K562 (cell line): Measurements from ENCODE around the gene TGFBR3L. TPM values are rescaled to one million over a fixed set of nuclear protein-coding genes. Genes with fewer than 3 reads are reported as not detected.

Experiments used
- ATAC-seq: fragments of 200-7000 bp; cut with Tn5 transposase; 3 replicates; pipeline ENCODE4 v1.9.1; 2020; ENCODE audit warnings: moderate library complexity
- BruUV-seq: library from RNA; stranded (reverse); fragments of 400-500 nt; replicated peaks from 2 replicates; lab custom pipeline; 2021; lab: Mats Ljungman, UMichigan
- CTCF ChIA-PET: fragments of 300-600 bp; formaldehyde crosslinking; extraction: SDS; loops from one replicate; lab custom pipeline; 2021; ENCODE audit warnings: low intra/inter-chr PET ratio; lab: Yijun Ruan, JAX
- POLR2A ChIA-PET: fragments of 300-600, 350-650 bp; sonication (Branson Sonifier 250); formaldehyde crosslinking; extraction: SDS; loops from one replicate; lab custom pipeline; 2021; ENCODE audit warnings: antibody characterized with exemption, inconsistent platforms; lab: Yijun Ruan, JAX
- DNase-seq, 4 experiments: peaks; one replicate each; pipeline versions ENCODE4 v3.0.0 to v3.0.0-alpha.2; 2011 to 2018; ENCODE audit warnings: low spot score in 3 of 4, mixed read lengths in 3 of 4; ENCODE audit errors: extremely low read depth in 1 of 4
- FAIRE-seq: peaks from 2 replicates; lab custom pipeline; 2011; peaks lifted over from hg19 to GRCh38; lab: Jason Lieb, UNC
- H2AFZ ChIP-seq: 2 replicates; pipeline ENCODE4 v1.6.0; 2011; ENCODE audit warnings: low read depth, low read length, control low read depth, inconsistent platforms
- H3K27ac ChIP-seq: fragments of 200-600 bp; 3 replicates; pipeline ENCODE4 v1.8.0; 2011; ENCODE audit warnings: low read depth, mild to moderate bottlenecking, control low read depth, inconsistent platforms, low read length, moderate library complexity, mixed read lengths; ENCODE audit errors: extremely low read depth
- H3K27me3 ChIP-seq, 2 experiments: fragments of 300-600 bp in 1 of 2; 2 replicates in 1 of 2; 3 replicates in 1 of 2; pipeline versions ENCODE4 v1.6.0 to v1.8.0; 2011; ENCODE audit warnings: inconsistent platforms in 2 of 2, low read length in 2 of 2, mild to moderate bottlenecking in 1 of 2, mixed read lengths in 1 of 2, moderate library complexity in 1 of 2; ENCODE audit not compliant: control insufficient read depth in 2 of 2, insufficient read depth in 2 of 2
- H3K36me3 ChIP-seq: fragments of 300-600 bp; 3 replicates; pipeline ENCODE4 v1.8.0; 2011; ENCODE audit warnings: mild to moderate bottlenecking, low read length, inconsistent platforms; ENCODE audit not compliant: control insufficient read depth, insufficient read depth
- H3K4me1 ChIP-seq, 2 experiments: fragments of 200-600 bp in 1 of 2; replicated peaks in 1 of 2; 2 replicates in 1 of 2; 3 replicates in 1 of 2; pipeline versions ENCODE4 v1.5.1 to v1.8.0; 2011; ENCODE audit warnings: inconsistent platforms in 2 of 2, low read length in 2 of 2, mild to moderate bottlenecking in 1 of 2, mixed read lengths in 1 of 2, moderate library complexity in 1 of 2; ENCODE audit not compliant: control insufficient read depth in 2 of 2, insufficient read depth in 2 of 2
- H3K4me2 ChIP-seq: 2 replicates; pipeline ENCODE4 v1.6.1; 2011; ENCODE audit warnings: low read length, control low read depth, inconsistent platforms, mixed read lengths; ENCODE audit not compliant: insufficient read depth
- H3K4me3 ChIP-seq: fragments of 200-600 bp; sonication (generic), shearing (Covaris generic); 2 replicates; pipeline ENCODE4 v1.5.1; 2016; ENCODE audit warnings: control low read depth, inconsistent platforms
- H3K79me2 ChIP-seq: fragments of 200-600 bp; 3 replicates; pipeline ENCODE4 v1.8.0; 2011; ENCODE audit warnings: low read length, inconsistent platforms; ENCODE audit not compliant: control insufficient read depth, insufficient read depth
- H3K9ac ChIP-seq, 2 experiments: 2 replicates each; pipeline versions ENCODE4 v1.6.0 to v1.6.1; 2011; ENCODE audit warnings: low read depth in 2 of 2, low read length in 2 of 2, control low read depth in 1 of 2, inconsistent platforms in 1 of 2, mild to moderate bottlenecking in 1 of 2, mixed read lengths in 1 of 2; ENCODE audit not compliant: insufficient read depth in 1 of 2
- H3K9me1 ChIP-seq: one replicate; pipeline ENCODE4 v1.6.0; 2011; ENCODE audit warnings: inconsistent platforms, mild to moderate bottlenecking, low read length, moderate library complexity; ENCODE audit not compliant: control insufficient read depth, insufficient read depth
- H3K9me3 ChIP-seq: replicated peaks from 2 replicates; pipeline ENCODE4 v1.5.1; 2011; ENCODE audit warnings: low read depth, low read length, inconsistent platforms; ENCODE audit not compliant: control insufficient read depth, insufficient read depth
- H4K20me1 ChIP-seq: replicated peaks from 2 replicates; pipeline ENCODE4 v1.6.1; 2011; ENCODE audit warnings: low read length, inconsistent platforms, mixed read lengths; ENCODE audit not compliant: control insufficient read depth, insufficient read depth
- HNRNPK ChIP-seq: fragments of 200-400 bp; formaldehyde crosslinking; IDR thresholded peaks from one replicate; pipeline ENCODE4 v1.6.1; 2018; ENCODE audit warnings: mild to moderate bottlenecking, low read depth, low read length; ENCODE audit not compliant: poor library complexity, severe bottlenecking
- RBFOX2 ChIP-seq: fragments of 200-400 bp; formaldehyde crosslinking; IDR thresholded peaks from 2 replicates; pipeline ENCODE4 v1.6.1; 2017; ENCODE audit warnings: low read depth, mild to moderate bottlenecking, low read length, moderate library complexity
- ZNF121 ChIP-seq: sonication (generic); formaldehyde crosslinking; conservative IDR thresholded peaks from 2 replicates; pipeline ENCODE4 v1.8.0; 2022; ENCODE audit warnings: missing genetic modification reagents
- WGBS: fragments of 100-300 bp; shearing (Covaris generic); methylation state at CpG from one replicate; pipeline ENCODE4 v1.1.6; 2016; ENCODE audit warnings: low coverage, mixed read lengths; ENCODE audit not compliant: insufficient coverage; ENCODE audit errors: missing lambda C conversion rate; 5-methylcytosine and 5-hydroxymethylcytosine counted together
- in situ Hi-C: fragments of 300-500 bp; cut with MboI; formaldehyde crosslinking; loops from 4 replicates; pipeline ENCODE4 v1.15.0; 2018; ENCODE audit warnings: inconsistent platforms, mixed read lengths
- intact Hi-C: fragments of 100-400 bp; cut with micrococcal nuclease; formaldehyde crosslinking; loops from 2 replicates; pipeline ENCODE4 v1.14.2; 2022
- polyA plus RNA-seq, 8 experiments: library from polyadenylated mRNA; depleted of rRNA in 4 of 8; stranded (reverse) in 5 of 8; unstranded in 3 of 8; fragments of >200 nt; fragmentation: Nextera tagmentation in 2 of 8; fragmentation: Illumina TruSeq in 1 of 8; extraction: Ambion mirVana in 2 of 8; extraction: Trizol in 1 of 8; gene quantifications; 2 replicates each; pipeline versions ENCODE4 v1.2.1 to v1.2.3, GENCODE V29; 2011 to 2014; ENCODE audit warnings: inconsistent platforms in 1 of 8, missing spikeins in 1 of 8
- total RNA-seq, 7 experiments: library from RNA; depleted of rRNA in 6 of 7; stranded (reverse); fragments of >200 nt in 6 of 7; fragmentation: Illumina TruSeq in 2 of 7; extraction: Trizol in 2 of 7; gene quantifications; 2 replicates each; pipeline versions ENCODE4 v1.2.1 to v1.2.3, GENCODE V29; 2011 to 2021; ENCODE audit warnings: low replicate concordance in 1 of 7
- TF ChIP-seq, protein P1 (sequence below): IDR thresholded peaks from 2 replicates; pipeline ENCODE4 v1.6.1; 2011; ENCODE audit not compliant: insufficient read length; ENCODE audit errors: extremely low read depth

Gene TGFBR3L
- total and polyA plus RNA-seq, 9 of the 15 experiments (the other 6 are each of a cell fraction or from before 2014, with no cell fraction given), result not detected

DNA sequence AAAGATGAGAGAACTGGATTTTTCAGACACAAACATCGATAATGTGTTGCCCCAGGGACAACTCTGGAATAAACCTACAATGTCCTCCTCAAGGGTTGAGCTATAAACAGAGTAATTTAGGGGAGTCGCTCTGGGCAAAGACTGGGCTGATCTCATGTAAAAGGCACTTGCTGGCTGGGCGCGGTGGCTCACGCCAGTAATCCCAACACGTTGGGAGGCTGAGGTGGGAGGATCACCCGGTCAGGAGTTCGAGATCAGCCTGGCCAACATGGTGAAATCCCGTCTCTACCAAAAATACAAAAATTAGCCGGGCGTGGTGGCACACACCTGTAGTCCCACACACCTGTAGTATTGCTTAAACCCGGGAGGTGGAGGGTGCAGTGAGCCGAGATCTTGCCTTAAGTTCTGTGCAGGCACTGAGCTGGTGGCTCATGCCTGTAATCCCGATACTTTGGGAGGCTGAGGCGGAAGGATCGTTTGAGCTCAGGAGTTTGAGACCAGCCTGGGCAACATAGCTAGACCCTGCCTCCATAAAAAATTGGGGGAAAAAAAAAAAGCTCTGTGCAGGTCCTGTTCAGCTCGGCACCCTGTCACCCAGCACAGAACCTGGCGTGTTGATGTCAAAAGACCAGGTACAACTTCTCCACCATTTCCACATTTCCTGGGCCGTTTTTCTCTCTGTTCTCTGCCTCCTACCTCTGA is 27.4 kb downstream of the TGFBR3L start:
- no peak for FAIRE-seq
- peaks cover 4% of the 10 kb centered on the region for H3K9me1 ChIP-seq
- peaks cover 11 to 33% of the 10 kb centered on the region in 2 experiments; a peak in 4 of 5 replicates for H3K4me1 ChIP-seq
- POLR2A ChIA-PET, result interaction anchor here (0.6 to 2.7 kb wide), 9 partner anchors 9 to 60 kb away, joined by 3 to 27 read pairs (median 4); partner anchors contain the start of genes CTXN1 and SNAPC2
- peak overlapping the region; percentile 95 to 99 for H3K9ac ChIP-seq
- BruUV-seq, result no TSS peak
- no peaks in the 10 kb centered on the region for H3K27me3 ChIP-seq
- DNase-seq, result no peak
- H2AFZ ChIP-seq, result no peak overlapping the region
- H3K4me2 ChIP-seq, result peak overlapping the region; percentile 95
- H4K20me1 ChIP-seq, result no peaks in the 10 kb centered on the region
- TF ChIP-seq, protein P1, sequence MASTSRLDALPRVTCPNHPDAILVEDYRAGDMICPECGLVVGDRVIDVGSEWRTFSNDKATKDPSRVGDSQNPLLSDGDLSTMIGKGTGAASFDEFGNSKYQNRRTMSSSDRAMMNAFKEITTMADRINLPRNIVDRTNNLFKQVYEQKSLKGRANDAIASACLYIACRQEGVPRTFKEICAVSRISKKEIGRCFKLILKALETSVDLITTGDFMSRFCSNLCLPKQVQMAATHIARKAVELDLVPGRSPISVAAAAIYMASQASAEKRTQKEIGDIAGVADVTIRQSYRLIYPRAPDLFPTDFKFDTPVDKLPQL, result no peak
- 0 out of 2 replicates have a peak, but pooled peaks have one; percentile 27 for TF ChIP-seq RBFOX2
- no peak for TF ChIP-seq HNRNPK
- TF ChIP-seq ZNF121 (CRISPR knock-in tag), result peak; percentile 70; the same call in 1 of the 2 replicates
- intact Hi-C loops (loop anchor here (2.0 to 10.0 kb wide), 3 partner anchors 61 to 210 kb away; no protein-coding TSS in a partner anchor), in situ Hi-C loops (no loop called here)
- no peaks in the 10 kb centered on the region for H3K9me3 ChIP-seq
- H3K4me3 ChIP-seq, result peak overlapping the region; percentile 64
- no peak for ATAC-seq
- CTCF ChIA-PET, result no interaction called here
- H3K36me3 ChIP-seq, result peaks cover 52% of the 10 kb centered on the region
- WGBS, result 79% methylated on average over 18 of the region's 19 CpGs
- peak overlapping the region; percentile 94 for H3K27ac ChIP-seq
- H3K79me2 ChIP-seq, result peaks cover 65% of the 10 kb centered on the region
